A172 (cell line): ENCODE measurements around the gene HES4. TPM values are rescaled to one million over a fixed set of nuclear protein-coding genes. Genes with fewer than 3 reads are reported as not detected.

Experiments
- DNase-seq: peaks from one replicate; pipeline ENCODE4 v3.0.0-alpha.2; 2015; ENCODE audit warnings: low spot score
- total RNA-seq: library from RNA; depleted of rRNA; stranded (reverse); fragments of >200 nt; shearing (Covaris generic); gene quantifications from 2 replicates; pipeline ENCODE4 v1.2.3, GENCODE V29; 2014; rRNA removed

Gene HES4, protein sequence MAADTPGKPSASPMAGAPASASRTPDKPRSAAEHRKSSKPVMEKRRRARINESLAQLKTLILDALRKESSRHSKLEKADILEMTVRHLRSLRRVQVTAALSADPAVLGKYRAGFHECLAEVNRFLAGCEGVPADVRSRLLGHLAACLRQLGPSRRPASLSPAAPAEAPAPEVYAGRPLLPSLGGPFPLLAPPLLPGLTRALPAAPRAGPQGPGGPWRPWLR
- 10.0 and 20.7 TPM in 2 replicates for total RNA-seq

GRCh38 chr1:999725-1000356 lies at the start of gene HES4:
Gene HES4, minus strand, starts transcription at chr1:1000097. Its CDS starts 124 bp downstream, at chr1:999973.
- peak; percentile 69 for DNase-seq

DNA sequence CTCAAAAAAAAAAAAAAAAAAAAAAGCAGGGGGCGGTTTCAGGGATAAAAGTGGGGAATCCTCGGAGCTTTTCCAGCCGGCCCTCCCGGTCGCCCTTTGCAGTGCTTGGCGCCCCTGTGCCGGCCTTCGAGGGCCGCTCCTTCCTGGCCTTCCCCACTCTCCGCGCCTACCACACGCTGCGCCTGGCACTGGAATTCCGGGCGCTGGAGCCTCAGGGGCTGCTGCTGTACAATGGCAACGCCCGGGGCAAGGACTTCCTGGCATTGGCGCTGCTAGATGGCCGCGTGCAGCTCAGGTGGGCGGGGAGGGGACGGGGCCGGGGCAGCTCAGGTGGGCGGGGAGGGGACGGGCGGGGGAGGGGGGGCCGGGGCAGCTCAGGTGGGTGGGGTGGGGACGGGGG lies 48.9 kb upstream of the HES4 start:
- no peak for DNase-seq

DNA sequence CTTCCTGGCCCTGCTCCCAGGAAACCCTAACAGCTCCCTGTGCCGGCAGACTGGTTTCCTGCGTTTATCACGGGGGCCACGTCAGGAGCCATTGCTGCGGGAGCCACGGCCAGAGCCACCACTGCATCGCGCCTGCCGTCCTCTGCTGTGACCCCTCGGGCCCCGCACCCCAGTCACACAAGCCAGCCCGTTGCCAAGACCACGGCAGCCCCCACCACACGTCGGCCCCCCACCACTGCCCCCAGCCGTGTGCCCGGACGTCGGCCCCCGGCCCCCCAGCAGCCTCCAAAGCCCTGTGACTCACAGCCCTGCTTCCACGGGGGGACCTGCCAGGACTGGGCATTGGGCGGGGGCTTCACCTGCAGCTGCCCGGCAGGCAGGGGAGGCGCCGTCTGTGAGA lies 48.1 kb upstream of the HES4 start:
- DNase-seq: no peak

GRCh38 chr1:1047407-1047806 lies 47.5 kb upstream of the HES4 start:
- DNase-seq: no peak

DNA sequence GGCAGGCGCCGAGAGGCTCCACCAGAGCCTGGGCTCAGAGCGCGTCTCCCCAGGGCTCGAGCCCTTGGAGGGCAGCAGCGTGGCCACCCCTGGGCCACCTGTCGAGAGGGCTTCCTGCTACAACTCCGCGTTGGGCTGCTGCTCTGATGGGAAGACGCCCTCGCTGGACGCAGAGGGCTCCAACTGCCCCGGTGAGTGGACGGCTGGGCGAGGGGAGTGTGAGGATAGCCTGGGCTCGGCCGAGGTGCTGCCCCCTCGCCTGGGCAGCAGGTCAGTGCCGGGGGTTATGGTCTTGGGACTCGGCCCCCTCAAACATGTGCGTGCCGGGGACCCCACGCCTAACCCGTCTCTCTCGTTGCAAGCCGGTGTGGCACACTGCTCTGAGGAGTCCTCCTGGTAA lies 46.9 kb upstream of the HES4 start:
- no peak for DNase-seq

DNA sequence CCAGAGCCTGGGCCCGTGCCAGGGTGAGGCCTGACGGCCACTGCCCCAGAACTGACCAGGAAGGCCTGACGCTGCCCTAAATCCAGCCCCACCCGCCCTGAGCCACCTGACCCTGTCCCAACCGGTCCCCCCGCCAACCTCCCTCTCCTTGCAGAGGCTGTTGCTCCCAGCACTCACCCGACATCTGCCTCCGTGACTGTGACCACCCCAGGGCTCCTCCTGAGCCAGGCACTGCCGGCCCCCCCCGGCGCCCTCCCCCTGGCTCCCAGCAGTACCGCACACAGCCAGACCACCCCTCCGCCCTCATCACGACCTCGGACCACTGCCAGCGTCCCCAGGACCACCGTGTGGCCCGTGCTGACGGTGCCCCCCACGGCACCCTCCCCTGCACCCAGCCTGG lies 46.3 kb upstream of the HES4 start:
- no peak for DNase-seq

DNA sequence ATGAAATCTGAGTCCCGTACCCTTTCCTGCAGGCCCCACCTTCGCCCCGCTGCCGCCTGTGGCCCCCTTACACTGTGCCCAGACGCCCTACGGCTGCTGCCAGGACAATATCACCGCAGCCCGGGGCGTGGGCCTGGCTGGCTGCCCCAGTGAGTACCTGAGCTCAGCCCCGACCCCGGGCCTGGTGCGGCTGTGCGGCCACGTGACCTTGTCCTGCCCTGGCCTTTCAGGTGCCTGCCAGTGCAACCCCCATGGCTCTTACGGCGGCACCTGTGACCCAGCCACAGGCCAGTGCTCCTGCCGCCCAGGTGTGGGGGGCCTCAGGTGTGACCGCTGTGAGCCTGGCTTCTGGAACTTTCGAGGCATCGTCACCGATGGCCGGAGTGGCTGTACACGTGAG lies 45.2 kb upstream of the HES4 start:
- no peak for DNase-seq

DNA sequence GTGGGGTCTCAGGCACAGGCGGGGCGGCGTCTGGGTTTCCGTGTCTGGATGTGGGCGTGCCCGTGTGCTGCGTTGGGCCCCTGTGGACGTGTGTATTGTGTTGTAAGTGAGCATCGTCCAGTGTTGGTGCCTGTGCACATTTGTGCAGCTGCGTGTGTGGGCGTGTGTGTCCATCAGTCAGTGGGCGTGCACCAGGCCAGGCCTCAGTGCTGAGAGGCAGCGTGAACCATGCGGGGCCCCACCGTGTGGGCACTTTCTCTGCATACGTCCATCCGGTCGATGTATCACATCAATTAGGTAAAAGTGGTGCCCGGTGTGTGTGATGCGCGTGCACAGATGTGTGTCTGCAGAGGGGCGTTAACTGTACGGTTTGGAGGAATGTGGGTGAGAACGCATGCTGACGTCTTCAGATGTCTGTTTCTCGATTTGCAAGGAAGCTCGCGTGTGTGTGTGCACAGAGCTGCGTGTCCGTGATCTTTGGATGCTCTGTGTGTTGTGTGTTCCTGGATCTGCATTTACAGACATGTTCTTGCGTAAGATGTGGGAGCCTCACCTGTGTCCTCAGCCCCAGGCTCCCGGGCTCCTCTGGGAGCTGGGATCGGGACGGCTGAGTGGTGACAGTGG lies 44.7 kb upstream of the HES4 start:
- no peak for DNase-seq

- no peak for DNase-seq
Measured at GRCh38 chr1:1043921-1044320, 44.0 kb upstream of the HES4 start.

DNA sequence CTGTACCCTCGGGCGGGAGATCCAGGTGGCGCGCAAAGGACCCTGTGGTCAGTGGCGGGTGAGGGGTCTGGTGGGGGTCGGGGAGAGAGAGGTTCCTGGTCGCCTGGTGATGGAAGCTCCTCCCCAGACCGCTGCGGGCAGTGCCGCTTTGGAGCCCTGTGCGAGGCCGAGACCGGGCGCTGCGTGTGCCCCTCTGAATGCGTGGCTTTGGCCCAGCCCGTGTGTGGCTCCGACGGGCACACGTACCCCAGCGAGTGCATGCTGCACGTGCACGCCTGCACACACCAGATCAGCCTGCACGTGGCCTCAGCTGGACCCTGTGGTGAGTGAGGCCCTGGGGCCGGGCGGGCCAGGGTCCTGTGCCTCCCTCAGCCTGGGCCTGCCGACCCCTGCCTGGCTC lies 43.5 kb upstream of the HES4 start:
- no peak for DNase-seq

DNA sequence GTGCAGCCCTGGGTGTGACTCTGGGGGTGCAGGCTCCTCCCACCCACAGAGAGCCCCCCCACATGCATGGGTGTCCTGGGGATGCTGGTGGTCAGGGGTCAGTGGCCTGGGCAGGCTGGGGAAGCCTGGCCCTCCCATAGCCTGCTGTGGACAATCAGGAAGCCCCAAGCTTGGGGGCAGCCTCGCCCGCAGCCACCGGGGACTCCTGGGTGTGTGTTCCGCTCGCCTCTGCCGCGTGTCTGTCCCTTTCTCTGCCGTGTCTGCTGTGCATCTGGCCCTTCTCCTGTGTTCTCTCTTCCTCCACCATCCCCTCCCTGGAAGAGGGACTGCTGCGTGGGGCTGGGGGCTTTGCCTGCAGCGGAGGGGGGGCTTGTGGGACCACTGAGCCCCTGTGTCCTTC lies 42.9 kb upstream of the HES4 start:
- no peak for DNase-seq

DNA sequence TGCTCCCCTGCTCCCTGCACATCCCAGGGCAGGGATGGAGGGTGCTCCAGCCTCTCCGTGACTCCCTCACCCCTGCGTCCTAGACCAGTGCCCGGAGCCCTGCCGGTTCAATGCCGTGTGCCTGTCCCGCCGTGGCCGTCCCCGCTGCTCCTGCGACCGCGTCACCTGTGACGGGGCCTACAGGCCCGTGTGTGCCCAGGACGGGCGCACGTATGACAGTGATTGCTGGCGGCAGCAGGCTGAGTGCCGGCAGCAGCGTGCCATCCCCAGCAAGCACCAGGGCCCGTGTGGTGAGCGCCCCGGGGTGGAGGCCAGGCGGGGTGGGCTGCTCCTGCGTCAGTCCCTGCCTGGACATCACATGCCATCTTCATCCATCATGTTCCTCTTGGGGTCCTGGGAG lies 42.0 kb upstream of the HES4 start:
- no peak for DNase-seq

GRCh38 chr1:1041092-1041523 lies 41.2 kb upstream of the HES4 start:
- no peak for DNase-seq

DNA sequence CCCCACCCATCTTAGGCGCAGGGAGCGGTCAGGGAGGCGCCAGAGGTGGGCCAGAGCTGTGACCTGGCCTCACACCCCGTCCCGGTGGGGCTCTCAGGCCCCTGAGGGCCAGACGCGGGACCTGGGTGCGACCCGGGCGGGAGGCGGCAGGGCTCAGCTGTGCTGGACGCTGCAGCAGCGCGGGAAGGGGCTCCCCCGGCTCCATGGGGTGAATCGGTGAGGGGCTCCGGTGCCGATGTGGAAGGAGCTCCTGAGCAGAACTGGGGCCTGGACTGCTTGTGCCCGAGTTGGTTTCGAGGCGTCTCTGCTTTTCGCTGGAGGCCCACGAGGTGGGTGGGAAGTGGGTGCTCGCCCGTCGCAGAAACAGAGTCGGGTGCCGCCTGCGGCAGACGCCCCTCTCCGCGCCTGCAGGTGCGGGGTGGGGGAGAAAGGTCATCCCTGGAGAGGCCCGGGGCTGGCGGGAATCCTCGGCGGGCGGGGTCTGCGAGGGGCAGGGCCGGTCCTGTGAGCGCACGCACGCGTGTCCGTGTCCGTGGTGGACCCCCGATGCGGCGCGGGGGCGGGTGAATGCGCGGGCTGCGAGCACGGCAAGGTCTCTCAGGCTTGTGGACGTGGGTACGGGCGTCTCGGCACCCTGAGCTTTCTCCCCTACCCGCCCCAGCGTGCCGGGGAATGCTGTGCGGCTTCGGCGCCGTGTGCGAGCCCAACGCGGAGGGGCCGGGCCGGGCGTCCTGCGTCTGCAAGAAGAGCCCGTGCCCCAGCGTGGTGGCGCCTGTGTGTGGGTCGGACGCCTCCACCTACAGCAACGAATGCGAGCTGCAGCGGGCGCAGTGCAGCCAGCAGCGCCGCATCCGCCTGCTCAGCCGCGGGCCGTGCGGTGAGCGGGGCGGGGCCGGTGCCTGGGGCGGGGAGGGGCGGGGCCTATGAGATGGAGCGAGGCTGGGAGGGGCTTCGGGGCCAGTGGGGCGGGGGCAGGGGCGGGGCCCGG lies 40.4 kb upstream of the HES4 start:
- DNase-seq: no peak

- DNase-seq: no peak
Measured at GRCh38 chr1:1039145-1039910, 39.4 kb upstream of the HES4 start.

DNA sequence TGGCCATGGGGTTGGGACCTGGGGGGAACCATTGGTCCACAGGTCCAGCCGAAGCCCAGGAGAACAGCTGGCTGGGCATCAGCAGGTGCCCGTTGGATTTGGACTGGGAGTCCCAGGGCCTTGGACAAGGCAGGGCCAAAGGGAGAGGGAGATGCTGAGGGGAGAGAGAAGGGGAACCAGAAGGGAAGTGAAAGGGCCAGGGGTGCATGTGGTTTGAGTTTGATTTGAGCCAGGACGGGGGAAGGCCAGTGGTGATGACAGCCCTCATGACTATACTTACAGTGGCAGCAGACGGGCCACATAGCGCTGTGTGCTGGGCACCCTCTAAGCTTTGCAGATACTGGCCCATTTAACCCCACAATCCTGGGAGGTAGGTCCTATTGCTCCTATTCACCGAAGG lies 38.8 kb upstream of the HES4 start:
- no peak for DNase-seq

GRCh38 chr1:1037366-1038327 lies 37.8 kb upstream of the HES4 start:
- no peak for DNase-seq

DNA sequence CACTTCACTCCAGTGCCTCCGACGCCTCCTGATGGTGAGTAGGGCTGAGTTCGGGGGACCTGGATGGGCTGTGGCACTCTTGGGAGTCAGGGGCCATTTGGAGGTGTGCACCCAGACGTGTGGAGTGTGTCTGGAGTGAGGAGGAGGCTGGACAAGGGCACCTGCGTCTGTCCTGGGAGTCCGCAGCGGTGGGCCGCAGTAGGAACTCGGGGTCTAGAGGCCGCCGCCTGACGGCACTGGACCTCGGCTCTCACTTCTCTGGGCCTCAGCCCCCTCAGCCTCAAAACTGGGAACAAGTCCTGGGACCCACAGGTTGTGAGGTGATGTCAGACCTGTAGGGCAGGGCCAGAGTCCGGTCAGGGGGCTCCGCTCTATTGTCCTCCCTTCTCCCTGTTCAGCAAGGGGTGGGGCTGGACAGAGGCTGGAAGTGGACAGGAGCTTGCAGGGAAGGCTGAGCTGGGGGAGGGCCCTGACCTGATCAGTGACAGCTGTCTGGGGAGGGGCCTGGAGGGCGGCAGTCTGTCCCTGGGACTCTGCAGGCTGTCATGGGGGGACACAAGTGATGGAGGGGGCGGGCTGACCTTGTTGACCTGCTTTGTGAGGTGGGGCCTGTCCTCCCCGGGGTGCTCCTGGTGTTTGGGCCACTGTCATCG lies 35.5 kb upstream of the HES4 start:
- no peak for DNase-seq

- no peak for DNase-seq
Measured at GRCh38 chr1:1034439-1034781, 34.5 kb upstream of the HES4 start.
